HG03103 (cell line): Measurements from ENCODE around the gene NPPB.
A peak's percentile ranks its signal among the peaks of the same experiment; 100 is the strongest.

Experiments used
- ATAC-seq: cut with Tn5 transposase; IDR thresholded peaks from one replicate; pipeline ENCODE4 v1.9.1; 2021; ENCODE audit warnings: low read depth; ENCODE audit not compliant: unreplicated experiment

The NPPB gene

GRCh38 chr1:11858968-11859871 lies 475 bp upstream of the NPPB start:
- no peak for ATAC-seq

GRCh38 chr1:11858158-11858557 lies 587 bp downstream of the NPPB start:
- no peak for ATAC-seq

GRCh38 chr1:11857164-11857851 lies 1.4 kb downstream of the NPPB start:
- no peak for ATAC-seq

GRCh38 chr1:11856698-11857097 lies 2.0 kb downstream of the NPPB start:
- ATAC-seq = no peak

GRCh38 chr1:11855430-11855829 lies 3.3 kb downstream of the NPPB start:
- ATAC-seq = no peak

- no peak for ATAC-seq
Measured at GRCh38 chr1:11854519-11854918, 4.2 kb downstream of the NPPB start.

GRCh38 chr1:11851180-11851579 lies 7.6 kb downstream of the NPPB start:
- no peak for ATAC-seq

GRCh38 chr1:11850156-11850555 lies 8.6 kb downstream of the NPPB start:
- ATAC-seq = no peak

- no peak for ATAC-seq
Measured at GRCh38 chr1:11848373-11848700, 10.4 kb downstream of the NPPB start.

GRCh38 chr1:11847667-11848372 lies 10.9 kb downstream of the NPPB start, which contains the start of gene NPPA:
Gene NPPA (minus strand): TSS chr1:11847783. CDS start chr1:11847684, 99 bp downstream.
- no peak for ATAC-seq

- no peak for ATAC-seq
Measured at GRCh38 chr1:11845641-11846335, 13.0 kb downstream of the NPPB start.

- peak; percentile 60 for ATAC-seq
Measured at GRCh38 chr1:11842154-11843041, 16.3 kb downstream of the NPPB start.

- ATAC-seq = no peak
Measured at GRCh38 chr1:11841245-11842153, 17.2 kb downstream of the NPPB start.

- no peak for ATAC-seq
Measured at GRCh38 chr1:11839727-11840705, 18.7 kb downstream of the NPPB start.

GRCh38 chr1:11838349-11839272 lies 20.1 kb downstream of the NPPB start:
- no peak for ATAC-seq

- no peak for ATAC-seq
Measured at GRCh38 chr1:11837767-11838348, 20.9 kb downstream of the NPPB start.
